ACHN (cell line): ENCODE data around the gene TBL3.
"Not testable (repeated sequence)": the region's sequence is repeated elsewhere in the genome, so short reads cannot be mapped to it uniquely, and the experiment has no call there.

ENCODE experiments used
- DNase-seq: peaks from one replicate; pipeline ENCODE4 v3.0.0-alpha.2; 2015
- in situ Hi-C: cut with HindIII; loops from 2 replicates; pipeline ENCODE4 v1.10.0; 2017; ENCODE audit warnings: low sequenced_read_pairs, low pct_ligation_motif_present, low pct_unique_long_range_greater_than_20kb

Gene TBL3

DNA sequence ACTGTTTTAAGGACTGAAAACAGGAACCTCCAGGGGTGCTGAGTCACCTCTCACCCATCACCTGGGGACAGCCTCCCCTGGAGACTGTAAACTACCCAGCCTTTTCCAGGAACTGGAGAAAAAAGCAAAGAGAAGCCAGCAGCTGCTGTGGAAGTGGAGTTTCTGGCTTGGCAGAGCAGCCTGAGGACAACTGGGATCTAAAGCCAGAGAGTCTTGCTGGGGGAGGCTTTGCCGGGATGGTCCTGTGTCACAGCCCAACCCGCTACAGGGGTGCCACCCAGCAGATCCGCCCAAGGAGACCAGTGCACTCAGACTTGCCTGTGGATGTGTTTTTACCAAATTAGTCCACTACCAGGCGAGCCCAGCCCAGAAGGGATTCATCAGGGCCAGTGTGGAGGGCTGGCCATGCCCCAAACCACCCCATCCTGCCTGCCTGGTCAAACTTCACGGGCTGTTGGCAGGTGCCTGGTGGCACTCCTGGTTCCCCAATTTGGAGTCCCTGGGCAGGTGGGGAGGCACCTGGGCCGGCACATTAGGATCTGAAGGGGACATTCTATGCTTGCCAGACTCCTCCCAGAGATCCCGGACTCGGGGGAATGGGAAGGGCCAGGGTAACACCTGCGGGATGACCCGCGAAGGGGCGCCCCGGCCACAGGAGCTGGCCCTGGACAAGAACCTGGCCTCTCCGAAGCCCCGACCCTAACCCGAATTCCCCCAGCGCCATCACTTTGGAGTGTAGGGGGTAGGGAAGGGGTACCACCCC is 29.6 kb upstream of the TBL3 start:
- DNase-seq: no peak
- in situ Hi-C loops: no loop called here

DNA sequence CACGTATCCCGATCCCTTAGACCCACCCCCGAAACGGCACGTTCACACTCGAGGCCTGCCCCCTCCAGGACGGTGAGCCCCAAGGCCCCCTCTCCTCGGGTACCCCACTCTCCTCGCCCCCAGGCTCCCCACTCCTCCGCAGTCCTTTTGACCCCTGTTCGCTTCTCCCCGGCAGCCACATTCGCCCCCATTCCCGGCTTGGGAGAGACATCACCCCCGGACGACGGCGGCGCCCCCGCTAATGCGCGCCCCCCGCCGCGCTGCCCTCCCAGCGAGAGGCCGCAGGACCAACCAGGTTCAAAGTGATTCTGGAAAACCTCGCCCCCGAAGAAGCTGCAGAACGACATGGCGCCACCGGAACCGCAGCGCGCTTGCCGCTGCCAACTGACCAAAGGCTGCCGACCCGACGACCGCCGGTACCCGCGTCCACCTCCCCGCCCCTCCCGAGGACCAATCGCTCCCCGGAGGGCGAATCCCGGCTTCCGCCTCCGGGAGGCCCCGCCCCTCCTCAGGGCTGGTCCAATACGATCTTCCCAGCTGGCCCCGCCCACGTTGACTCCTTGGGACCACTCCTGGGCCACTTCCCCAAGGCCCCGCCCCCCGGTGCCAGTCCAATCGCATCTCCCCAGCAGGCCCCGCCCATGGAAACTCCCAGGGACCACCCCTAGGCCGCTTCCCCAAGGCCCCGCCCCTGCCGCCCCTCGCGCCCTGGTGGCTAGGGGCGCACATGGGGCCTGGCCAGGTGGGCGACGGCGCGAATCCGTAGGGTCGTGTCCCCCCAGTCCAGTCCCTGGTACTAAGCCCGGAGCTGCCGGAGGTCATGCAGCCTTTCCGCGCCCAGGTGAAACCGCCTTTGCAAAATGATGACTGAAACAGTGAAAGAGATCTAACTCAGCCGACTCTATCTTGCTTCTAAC is 28.8 kb upstream of the TBL3 start, which contains the start of gene MSRB1:
Gene MSRB1 (minus strand): TSS at position 390 of the 917 bp plus-strand sequence. CDS start 43 bp downstream, at position 347.
- in situ Hi-C loops: no loop called here
- peak; percentile 100 for DNase-seq

DNA sequence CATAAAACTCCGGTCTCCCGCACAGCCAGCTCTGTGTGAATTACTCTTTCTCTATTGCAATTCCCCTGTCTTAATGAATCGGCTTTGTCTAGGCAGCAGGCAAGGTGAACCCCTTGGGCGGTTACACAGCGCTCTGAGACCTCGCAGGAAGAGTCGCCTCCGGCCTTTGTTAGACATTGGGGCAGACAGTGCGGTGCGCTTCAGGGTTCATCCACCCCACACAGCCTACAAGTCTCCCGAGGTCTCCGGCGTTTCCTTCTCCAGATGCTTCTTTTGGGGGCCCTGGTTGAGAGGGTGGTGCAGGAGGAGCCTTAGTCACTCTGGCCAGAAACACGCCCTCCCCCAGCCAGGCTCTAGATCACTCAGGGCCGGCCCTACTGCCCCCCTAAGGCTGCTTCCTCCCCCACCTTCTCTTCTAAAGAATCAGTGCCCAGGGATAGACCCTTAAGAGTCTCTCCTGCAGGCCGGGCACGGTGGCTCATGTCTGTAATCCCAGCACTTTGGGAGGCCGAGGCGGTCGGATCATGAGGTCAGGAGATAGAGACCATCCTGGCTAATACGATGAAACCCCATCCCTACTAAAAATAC is 27.1 kb upstream of the TBL3 start:
- no peak for DNase-seq
- in situ Hi-C loops: no loop called here

DNA sequence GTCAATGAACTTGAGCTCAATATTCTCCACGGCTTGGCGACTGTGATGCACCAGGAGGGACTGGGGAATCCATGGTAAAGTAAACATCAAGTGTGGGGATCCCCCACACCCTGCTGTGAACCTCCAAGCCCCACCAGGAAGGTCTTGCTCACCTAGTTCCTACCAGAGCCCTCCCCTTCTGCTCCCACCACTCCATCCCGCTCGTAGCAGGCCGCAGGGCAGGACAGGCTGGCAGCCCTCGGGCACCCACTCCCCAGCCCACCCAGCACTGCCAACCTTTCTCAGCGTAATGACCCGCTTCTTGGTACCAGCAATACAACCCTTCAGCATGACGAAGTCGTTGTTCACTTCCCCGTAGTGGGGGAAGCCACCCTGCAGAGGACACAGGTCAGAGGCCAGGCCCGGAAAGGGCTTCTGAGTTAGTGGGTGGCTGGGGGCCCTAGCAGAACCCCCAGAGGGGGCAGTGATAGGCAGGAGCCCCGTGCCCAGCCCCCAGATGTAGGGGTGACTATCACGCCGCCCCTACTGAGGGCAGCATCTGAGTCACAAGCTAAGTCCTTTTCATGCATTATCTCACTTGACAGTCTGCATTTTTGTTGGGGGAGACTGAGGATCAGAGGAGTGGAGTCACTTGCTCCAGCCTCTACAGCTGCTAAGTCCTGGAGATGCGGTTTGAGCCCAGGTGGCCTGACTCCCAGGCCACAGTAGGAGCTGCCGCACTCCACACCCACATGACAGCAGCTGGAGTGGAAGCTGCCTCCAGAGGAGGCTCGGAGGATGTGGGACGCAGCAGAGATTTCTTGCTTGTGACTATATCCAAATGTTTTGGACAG is 26.1 kb upstream of the TBL3 start:
- in situ Hi-C loops: no loop called here
- DNase-seq: no peak

DNA sequence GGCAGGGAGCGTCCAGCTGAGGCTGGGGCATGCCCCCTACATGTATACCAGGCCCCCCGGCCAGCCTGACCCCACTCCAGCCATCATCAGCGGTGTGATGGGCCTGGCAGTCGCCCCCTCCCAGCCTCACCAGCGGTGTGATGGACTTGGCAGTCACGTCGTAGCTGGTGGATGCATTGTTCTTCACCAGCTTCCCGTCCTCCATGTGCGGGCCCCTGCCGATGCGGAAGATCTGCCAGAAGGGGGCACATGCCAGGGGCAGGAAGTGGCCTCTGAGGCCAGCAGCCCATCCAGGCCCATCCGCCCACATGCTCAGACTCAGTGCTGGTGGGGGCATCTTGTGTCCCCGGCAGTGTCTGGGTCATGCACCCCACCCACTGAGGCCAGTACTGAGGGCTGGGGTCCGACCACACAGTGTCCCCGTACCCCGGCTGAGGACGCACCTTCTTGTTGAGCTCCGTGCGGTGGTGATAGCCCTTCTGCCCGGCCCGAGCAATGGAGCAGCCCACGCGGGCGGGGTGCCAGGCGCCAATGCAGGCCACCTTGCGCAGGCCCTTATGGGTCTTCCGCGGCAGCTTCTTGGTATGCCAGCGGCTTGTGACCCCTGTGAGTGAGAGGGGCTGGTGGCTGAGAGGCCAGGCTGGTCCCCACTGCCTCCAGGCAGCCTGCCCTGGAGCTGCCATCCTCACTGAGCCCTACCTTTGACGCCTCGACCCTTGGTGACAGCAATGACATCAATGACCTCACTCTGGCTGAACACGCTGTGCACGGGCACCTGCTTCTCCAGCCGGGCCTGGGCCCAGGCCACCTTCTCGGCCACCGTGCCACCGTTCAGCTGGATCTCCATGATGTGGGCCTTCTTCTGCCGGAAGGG is 25.1 kb upstream of the TBL3 start:
- in situ Hi-C loops: no loop called here
- no peak for DNase-seq

DNA sequence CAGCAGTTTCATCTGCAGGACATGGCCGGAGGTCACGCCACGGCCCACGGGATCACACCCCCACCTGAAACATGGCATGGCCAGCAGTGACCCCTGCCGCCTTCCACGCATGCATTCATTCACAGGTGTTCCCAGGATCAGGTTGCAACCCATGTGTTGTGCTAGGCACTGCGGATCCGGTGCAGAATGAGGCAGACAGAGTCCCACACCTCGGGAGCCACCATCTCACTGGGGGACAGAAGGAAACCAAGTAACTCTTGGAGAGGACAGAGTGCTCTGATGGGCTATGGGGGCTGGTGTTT is 24.5 kb upstream of the TBL3 start:
- in situ Hi-C loops: no loop called here
- no peak for DNase-seq

DNA sequence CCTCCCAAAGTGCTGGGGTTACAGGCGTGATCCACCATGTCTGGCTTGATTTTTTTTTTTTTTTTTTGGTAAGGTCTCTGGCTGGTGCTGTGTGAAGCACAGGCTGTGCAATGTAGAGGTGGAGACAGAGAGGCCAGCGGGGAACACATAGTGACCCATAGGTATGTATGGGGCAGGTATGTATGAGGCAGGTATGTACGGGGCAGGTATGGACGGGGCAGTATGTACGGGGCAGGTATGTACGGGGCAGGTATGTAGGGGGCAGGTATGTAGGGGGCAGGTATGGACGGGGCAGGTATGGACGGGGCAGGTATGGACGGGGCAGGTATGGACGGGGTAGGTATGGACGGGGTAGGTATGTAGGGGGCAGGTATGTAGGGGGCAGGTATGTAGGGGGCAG is 22.3 kb upstream of the TBL3 start:
- in situ Hi-C loops: no loop called here
- no peak for DNase-seq

DNA sequence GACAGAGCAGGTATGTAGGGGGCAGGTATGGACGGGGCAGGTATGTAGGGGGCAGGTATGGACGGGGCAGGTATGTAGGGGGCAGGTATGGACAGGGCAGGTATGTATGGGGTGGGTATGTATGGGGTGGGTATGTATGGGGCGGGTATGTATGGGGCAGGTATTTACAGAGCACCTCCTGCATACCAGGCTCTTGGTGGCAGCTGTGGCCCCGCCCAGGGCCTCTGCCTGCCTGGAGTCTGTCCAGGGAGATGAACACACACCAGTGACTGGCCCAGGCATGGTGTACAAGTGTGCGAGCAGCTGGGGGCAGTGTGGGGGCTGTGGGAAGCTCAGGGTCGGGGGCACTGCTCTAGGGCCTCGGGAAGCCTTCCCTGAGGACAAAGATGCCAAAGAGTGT is 21.8 kb upstream of the TBL3 start:
- in situ Hi-C loops: no loop called here

DNA sequence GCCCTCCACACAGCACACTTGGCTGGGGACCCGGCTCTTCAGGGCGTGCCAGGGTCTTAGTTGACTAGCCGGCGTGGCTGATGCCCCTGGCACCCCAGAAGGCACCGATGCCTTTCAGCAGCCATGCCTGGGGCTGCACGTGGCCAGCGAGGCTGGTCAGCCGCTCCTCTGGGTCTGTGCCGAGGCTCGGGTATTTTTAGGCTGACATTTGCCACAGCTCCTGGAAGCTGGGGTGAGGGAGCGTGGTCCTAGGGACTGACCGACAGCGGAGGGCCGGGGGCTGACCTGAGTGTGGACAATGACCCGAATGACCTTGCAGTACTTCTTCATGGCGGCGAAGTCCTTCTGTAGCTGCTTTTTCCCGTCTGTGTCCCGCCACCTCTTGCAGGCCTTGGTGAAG is 21.3 kb upstream of the TBL3 start:
- in situ Hi-C loops: no loop called here
- DNase-seq: no peak

More for the DNA sequence above, 21.8 kb upstream of the TBL3 start:
- no peak for DNase-seq

DNA sequence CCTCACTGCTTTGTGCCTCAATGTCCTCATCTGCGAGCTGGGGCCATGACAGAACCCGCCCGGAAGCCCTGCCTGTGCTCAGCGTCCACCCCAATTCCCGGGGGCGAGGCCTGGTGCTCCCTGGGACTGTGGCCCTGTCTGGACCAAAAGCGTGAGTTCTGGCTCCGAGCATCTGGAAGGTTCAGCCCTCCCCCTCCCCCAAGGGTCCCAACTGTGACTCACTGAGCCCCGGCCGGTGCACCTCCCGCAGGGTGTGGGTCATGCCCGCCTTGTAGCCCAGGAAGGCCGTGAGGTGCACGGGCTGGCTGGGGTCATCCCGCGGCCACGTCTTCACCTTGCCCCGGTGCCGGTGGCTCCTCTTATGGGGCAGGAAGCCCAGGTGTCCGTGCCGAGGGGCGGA is 18.1 kb upstream of the TBL3 start:
- no peak for DNase-seq
- in situ Hi-C loops: no loop called here

DNA sequence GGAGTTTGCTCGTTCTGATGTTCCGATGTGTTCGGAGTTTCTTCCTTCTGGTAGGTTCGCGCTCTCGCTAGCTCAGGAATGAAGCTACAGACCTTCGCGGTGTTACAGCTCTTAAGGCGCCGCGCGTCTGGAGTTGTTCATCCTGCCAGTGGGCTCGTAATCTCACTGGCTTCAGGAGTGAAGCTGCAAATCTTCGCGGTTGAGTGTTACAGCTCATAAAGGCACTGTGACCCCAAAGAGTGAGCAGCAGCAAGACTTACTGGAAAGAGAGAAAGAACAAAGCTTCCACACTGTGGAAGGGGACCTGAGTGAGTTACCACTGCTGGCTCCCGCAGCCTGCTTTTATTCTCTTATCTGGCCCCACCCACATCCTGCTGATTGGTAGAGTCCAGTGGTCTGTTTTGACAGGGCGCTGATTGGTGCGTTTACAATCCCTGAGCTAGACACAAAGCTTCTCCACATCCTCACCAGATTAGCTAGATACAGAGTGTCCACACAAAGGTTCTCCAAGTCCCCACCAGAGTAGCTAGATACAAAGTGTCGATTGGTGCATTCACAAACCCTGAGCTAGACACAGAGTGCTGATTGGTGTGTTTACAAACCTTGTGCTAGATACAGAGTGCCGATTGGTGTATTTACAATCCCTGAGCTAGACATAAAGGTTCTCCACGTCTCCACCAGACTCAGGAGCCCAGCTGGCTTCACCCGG is 14.3 kb upstream of the TBL3 start:
- in situ Hi-C loops: loop anchor here (5.0 kb wide), 1 partner anchor 90 kb away; no protein-coding TSS in a partner anchor
- not testable (repeated sequence) for DNase-seq

DNA sequence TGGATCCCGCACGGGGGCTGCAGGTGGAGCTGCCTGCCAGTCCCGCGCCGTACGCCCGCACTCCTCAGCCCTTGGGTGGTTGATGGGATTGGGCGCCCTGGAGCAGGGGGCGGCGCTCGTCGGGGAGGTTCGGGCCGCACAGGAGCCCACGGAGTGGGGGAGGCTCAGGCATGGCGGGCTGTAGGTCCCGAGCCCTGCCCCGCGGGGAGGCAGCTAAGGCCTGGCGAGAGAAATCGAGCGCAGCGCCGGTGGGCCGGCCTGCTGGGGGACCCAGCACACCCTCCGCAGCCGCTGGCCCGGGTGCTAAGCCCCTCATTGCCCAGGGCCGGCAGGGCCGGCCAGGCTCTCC is 13.7 kb upstream of the TBL3 start:
- in situ Hi-C loops: loop anchor here (5.0 kb wide), 1 partner anchor 91 kb away; no protein-coding TSS in a partner anchor
- not testable (repeated sequence) for DNase-seq

DNA sequence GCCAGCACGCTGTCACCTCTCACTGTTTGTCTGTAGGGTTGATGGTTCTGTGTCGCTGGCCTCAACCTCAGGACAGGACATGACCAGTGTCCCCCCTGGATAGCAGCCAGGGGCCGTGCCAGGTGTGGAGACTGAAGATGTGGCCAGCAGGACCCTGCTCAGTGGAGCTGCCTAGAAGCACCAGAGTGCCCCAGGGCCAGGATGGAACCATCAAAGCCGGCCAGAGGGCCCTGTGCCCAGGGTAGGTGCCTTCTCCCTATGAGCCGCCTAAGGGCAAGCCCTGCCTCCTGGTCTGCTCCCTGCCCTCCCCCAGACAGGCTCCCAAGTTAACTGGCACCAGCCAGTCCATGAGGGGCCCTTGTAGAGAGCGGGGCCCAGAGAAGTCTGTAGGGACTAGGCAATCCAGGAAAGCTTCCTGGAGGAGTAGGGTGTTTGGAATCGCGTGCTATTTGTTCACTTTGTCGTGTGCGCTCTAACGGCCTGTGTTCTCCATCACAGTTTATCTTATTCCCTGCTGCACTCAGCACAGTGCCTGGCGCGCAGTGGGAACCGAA is 13.1 kb upstream of the TBL3 start:
- in situ Hi-C loops: loop anchor here (5.0 kb wide), 1 partner anchor 91 kb away; no protein-coding TSS in a partner anchor
- no peak for DNase-seq

DNA sequence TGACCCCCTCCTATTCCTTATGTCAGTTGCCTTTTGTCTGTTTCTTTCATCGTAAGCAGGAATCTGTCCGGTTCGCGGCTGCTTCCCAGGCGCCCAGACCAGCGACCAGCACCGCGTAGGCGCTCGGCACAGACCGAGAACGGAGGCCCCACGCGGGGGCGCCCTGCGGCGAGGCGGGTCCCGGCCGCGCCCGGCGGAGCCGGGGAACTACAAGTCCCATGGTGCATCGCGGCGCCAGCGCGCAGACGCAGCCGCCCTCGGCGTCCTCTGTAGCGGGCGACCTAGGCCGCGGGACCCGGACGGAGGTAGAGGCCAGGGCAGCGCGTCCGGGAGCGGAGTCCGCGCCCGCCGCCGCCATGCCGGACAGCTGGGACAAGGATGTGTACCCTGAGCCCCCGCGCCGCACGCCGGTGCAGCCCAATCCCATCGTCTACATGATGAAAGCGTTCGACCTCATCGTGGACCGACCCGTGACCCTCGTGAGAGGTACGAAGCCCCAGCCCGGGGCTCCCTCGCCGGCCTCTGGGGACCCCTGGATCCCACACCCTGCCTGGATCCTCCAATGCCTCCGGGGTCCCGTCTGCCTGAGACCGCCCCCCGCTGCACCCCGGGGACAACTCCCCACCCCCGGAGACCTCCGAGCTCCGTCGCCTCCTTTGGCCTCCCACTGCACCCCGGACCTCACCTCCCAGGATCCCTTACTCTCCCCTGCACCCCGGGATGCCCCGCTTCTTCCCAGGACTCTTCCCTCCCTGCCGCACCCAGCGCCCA is 12.4 kb upstream of the TBL3 start, which contains the start of gene NDUFB10:
Gene NDUFB10 (plus strand): TSS at position 270 of the 771 bp plus-strand sequence. CDS start 87 bp downstream, at position 357.
- peak; percentile 95 for DNase-seq
- in situ Hi-C loops: loop anchor here (5.0 kb wide), 1 partner anchor 92 kb away; no protein-coding TSS in a partner anchor

DNA sequence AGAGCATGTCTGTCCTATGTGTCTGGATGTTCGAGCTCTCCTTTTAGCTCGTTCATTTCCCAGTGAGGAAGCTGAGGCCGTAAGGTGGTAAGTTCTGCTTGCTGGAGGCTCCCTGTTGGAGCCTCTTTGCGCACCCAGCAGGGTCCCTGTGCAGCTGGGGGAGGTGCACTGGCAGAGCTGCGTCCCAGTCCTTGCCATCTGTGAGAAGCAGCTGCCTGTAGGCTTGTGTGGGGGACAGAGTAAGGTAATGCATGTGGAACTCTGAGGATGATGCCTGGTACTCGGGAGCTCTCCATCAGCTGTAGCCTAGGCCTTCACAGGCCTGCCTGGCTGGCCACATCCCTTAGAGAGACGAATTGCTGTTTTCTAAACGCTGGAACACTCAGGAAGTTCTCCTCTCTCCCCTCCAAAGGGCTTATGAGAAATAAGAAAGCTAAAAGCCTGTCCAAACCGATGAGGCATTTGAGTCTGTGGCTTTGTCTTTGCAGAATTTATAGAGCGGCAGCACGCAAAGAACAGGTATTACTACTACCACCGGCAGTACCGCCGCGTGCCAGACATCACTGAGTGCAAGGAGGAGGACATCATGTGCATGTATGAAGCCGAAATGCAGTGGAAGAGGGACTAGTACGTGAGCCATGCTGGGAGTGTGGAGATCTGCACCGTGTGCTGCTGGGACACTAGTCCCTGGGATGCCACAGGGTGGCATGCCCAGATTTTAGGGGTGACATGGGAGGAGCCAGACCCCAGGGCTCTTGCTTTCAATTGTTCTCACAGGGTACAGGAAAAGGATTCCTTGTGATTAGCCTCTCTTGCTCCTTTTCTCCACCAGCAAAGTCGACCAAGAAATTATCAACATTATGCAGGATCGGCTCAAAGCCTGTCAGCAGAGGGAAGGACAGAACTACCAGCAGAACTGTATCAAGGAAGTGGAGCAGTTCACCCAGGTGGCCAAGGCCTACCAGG is 10.9 kb upstream of the TBL3 start:
- in situ Hi-C loops: no loop called here
- DNase-seq: peak; percentile 54
